Kidney epithelial cell (primary cell): ENCODE results near the gene LRP5. TPM values are rescaled to one million over a fixed set of nuclear protein-coding genes. Genes with fewer than 3 reads are reported as not detected.

Experiments
- DNase-seq: peaks from one replicate; pipeline ENCODE4 v3.0.0-alpha.2; 2010; ENCODE audit warnings: low read depth
- H3K27me3 ChIP-seq: 2 replicates; pipeline ENCODE4 v1.6.0; 2011; ENCODE audit warnings: low read length; ENCODE audit not compliant: control insufficient read depth, insufficient read depth
- H3K36me3 ChIP-seq: 2 replicates; pipeline ENCODE4 v1.5.1; 2011; ENCODE audit warnings: low read length; ENCODE audit not compliant: control insufficient read depth, insufficient read depth
- H3K4me3 ChIP-seq: 2 replicates; pipeline ENCODE4 v1.5.1; 2011; ENCODE audit warnings: low read depth, mild to moderate bottlenecking, control low read depth, low read length
- total RNA-seq: library from RNA; depleted of rRNA; stranded (reverse); fragments of >200 nt; gene quantifications from 2 replicates; pipeline ENCODE4 v1.2.3, GENCODE V29; 2015
- TF ChIP-seq, protein P1 (sequence below): IDR thresholded peaks from 2 replicates; pipeline ENCODE4 v1.5.1; 2011; ENCODE audit warnings: mild to moderate bottlenecking, moderate library complexity, low read length, control low read depth, inconsistent platforms; ENCODE audit not compliant: insufficient read depth, poor library complexity, severe bottlenecking

The LRP5 gene
- total RNA-seq, 1 donor from 2014 or later, result 31.6 TPM

DNA sequence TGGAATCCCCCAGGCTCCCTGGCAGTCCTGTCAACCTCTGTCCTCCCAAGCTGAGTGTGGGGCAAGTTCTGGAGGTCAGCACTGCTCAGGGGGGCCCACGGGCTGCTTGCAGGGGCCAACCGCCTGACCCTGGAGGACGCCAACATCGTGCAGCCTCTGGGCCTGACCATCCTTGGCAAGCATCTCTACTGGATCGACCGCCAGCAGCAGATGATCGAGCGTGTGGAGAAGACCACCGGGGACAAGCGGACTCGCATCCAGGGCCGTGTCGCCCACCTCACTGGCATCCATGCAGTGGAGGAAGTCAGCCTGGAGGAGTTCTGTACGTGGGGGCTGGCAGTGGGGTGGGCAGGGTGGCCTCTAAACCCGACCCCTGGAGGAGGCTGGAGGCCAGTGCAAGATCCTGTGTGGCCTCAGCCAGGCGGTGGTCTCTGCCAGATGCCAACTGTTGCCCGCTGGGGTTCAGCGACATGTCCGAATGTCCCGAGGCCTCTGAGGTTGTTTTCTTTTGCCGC lies 113.5 kb downstream of the LRP5 start:
- DNase-seq, result no peak
- peaks cover 1% of the 10 kb centered on the region for H3K36me3 ChIP-seq
- no peaks in the 10 kb centered on the region for H3K27me3 ChIP-seq
- TF ChIP-seq, protein P1, sequence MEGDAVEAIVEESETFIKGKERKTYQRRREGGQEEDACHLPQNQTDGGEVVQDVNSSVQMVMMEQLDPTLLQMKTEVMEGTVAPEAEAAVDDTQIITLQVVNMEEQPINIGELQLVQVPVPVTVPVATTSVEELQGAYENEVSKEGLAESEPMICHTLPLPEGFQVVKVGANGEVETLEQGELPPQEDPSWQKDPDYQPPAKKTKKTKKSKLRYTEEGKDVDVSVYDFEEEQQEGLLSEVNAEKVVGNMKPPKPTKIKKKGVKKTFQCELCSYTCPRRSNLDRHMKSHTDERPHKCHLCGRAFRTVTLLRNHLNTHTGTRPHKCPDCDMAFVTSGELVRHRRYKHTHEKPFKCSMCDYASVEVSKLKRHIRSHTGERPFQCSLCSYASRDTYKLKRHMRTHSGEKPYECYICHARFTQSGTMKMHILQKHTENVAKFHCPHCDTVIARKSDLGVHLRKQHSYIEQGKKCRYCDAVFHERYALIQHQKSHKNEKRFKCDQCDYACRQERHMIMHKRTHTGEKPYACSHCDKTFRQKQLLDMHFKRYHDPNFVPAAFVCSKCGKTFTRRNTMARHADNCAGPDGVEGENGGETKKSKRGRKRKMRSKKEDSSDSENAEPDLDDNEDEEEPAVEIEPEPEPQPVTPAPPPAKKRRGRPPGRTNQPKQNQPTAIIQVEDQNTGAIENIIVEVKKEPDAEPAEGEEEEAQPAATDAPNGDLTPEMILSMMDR, result no peak
- H3K4me3 ChIP-seq, result no peak overlapping the region

DNA sequence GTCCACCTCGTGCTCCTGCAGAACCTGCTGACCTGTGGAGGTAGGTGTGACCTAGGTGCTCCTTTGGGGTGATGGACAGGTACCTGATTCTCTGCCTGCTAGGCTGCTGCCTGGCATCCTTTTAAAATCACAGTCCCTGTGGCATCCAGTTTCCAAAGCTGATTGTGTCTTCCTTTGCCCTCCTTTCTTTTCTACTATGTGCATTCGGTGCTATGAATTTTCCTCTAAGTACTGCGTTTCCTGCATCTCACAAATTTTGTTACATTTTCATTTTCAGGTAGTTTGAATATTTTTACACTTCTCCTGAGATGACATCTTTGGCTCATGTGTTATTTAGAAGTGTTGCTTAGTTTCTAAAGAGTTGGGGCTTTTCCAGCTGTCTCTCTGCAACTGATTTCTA lies 117.3 kb downstream of the LRP5 start:
- TF ChIP-seq, protein P1, result no peak
- Histone ChIP-seq H3K27me3 (no peaks in the 10 kb centered on the region), H3K36me3 (peaks cover 1% of the 10 kb centered on the region), H3K4me3 (no peak overlapping the region)
- DNase-seq, result no peak

DNA sequence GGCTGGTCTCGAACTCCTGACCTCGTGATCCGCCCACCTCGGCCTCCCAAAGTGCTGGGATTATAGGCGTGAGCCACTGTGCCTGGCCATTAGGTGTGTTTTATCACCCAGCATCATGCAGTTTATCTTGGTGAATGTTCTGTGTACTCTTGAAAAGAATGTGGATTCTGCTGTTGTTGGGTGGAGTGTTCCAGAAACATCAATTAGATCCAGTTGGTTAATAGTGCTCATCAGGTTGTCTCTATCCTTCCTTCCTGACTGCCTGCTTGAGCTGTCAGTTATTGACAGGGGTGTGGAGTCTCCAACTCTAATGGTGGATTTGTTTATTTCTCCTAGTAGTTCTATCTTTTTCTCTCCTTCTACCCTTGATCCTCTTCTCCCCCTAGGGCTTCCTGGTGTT lies 118.0 kb downstream of the LRP5 start:
- TF ChIP-seq, protein P1, result no peak
- no peak for DNase-seq
- Histone ChIP-seq H3K27me3 (no peaks in the 10 kb centered on the region), H3K4me3 (no peak overlapping the region), H3K36me3 (peaks cover 1% of the 10 kb centered on the region)

DNA sequence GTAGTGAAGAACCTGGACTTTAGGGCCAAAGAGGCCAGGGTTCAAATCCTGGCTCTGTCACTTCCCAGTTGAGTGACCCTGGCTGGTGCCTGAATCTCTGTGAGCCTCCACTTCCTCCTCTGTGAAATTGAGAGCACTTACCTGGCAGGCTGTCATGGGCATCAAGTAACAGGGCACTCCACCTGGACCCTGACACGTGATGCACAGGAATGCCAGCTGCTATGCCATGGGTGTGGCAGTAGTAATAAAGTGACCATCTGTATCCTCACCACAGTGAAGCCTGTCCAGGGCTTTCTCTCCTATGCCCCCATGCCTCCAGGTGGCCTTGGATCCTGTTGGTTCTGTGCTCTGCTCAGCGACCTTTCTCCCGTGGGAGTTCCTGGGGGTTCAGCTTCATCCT lies 118.4 kb downstream of the LRP5 start:
- H3K4me3 ChIP-seq, result no peak overlapping the region
- H3K27me3 ChIP-seq, result no peaks in the 10 kb centered on the region
- TF ChIP-seq, protein P1, result no peak
- no peak for DNase-seq
- peaks cover 1% of the 10 kb centered on the region for H3K36me3 ChIP-seq

DNA sequence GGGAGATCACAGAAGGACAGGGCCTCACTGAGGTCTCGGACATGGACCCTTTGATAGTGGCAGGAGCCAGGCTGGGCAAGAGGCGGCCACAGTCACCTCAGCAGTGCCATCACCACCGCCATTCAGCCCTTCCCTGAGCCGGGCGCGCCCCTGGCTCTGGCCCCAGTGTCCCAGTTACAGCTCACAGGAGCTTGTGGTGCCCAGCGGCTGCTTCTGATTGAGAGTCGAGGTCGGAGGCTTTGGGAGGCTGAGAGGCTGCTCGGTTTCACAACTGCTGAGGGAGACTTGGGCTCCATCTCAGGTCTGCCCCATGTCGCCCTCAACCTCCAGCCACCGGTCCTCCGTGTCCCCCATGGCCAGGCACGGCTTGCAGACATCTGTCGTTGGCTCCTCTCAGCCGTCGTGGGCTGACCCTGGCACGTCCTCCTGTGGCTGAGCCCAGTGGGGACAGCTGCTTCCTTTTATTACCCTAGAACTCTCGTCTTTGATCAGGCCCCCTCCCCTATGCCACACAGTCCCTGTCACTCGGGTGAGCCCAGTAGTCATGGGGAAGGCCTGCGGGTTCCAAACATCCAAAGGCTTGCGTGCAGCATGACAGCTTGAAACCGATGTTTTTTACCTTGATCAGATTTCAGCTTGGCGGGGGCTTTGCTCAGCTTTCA lies 119.7 kb downstream of the LRP5 start:
- no peak for DNase-seq
- no peak overlapping the region for H3K4me3 ChIP-seq
- H3K36me3 ChIP-seq, result peaks cover 1% of the 10 kb centered on the region
- TF ChIP-seq, protein P1, result no peak
- H3K27me3 ChIP-seq, result no peaks in the 10 kb centered on the region

DNA sequence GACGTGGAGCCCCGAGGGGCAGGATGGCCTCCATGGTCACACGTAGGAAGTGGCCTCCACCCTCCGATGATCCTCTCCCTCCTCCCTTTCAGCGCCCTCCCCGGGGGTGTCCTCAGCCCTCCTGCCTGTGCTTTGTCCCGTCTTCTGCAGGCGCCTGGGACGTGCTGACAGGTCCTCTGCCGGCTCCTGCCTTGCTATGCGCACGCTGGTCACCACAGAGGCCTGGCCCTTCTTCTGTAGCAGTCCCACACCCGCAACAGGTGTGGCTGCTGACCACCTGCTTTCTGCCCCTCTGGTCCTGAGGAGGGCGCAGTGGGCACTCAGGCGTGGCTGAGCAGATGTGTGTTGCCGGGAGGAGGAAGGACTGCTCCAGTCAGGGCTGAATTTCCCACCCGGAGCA lies 120.5 kb downstream of the LRP5 start:
- DNase-seq, result no peak
- TF ChIP-seq, protein P1, result no peak
- Histone ChIP-seq H3K27me3 (no peaks in the 10 kb centered on the region), H3K4me3 (no peak overlapping the region), H3K36me3 (peaks cover 1% of the 10 kb centered on the region)
